ENCODE data around the gene TBX1. TPM values are rescaled to one million over a fixed set of nuclear protein-coding genes. Genes with fewer than 3 reads are reported as not detected.

TBX1 gene
- total RNA-seq, 1 donor from 2014 or later: not detected

GRCh38 chr22:19809741-19810140, 49.2 kb downstream of the TBX1 start:
- intact Hi-C loops (cut with micrococcal nuclease): no loop called here

- intact Hi-C loops (cut with micrococcal nuclease): no loop called here
These were observed 50.0 kb downstream of the TBX1 start for GRCh38 chr22:19810381-19811201.

GRCh38 chr22:19811211-19811621, 50.6 kb downstream of the TBX1 start:
- intact Hi-C loops (cut with micrococcal nuclease): no loop called here

GRCh38 chr22:19811811-19812771, 51.5 kb downstream of the TBX1 start:
- intact Hi-C loops (cut with micrococcal nuclease): no loop called here

GRCh38 chr22:19812910-19813309, 52.3 kb downstream of the TBX1 start:
- intact Hi-C loops (cut with micrococcal nuclease): no loop called here

GRCh38 chr22:19814428-19814827, 53.9 kb downstream of the TBX1 start:
- intact Hi-C loops (cut with micrococcal nuclease): no loop called here

- intact Hi-C loops (cut with micrococcal nuclease): no loop called here
These were observed 54.7 kb downstream of the TBX1 start for GRCh38 chr22:19815093-19815822.

GRCh38 chr22:19815823-19816290, 55.3 kb downstream of the TBX1 start:
- intact Hi-C loops (cut with micrococcal nuclease): no loop called here

GRCh38 chr22:19816372-19817119, 56.0 kb downstream of the TBX1 start:
- intact Hi-C loops (cut with micrococcal nuclease): no loop called here

Other genes with a start within 250 kb of the TBX1 start
- gene CLDN5, start 236.4 kb upstream of the TBX1 start, total RNA-seq: 3.3 and 3.8 TPM in 2 replicates
- 0.71 TPM in 1 of 2 replicates, not detected in the other for gene SEPTIN5, start 46.3 kb upstream of the TBX1 start, total RNA-seq
- not detected in 2 replicates for gene GP1BB, start 37.2 kb upstream of the TBX1 start, total RNA-seq
- gene GNB1L, start 94.1 kb downstream of the TBX1 start, total RNA-seq: 9.9 and 10.5 TPM in 2 replicates
- gene RTL10, start 94.1 kb downstream of the TBX1 start, total RNA-seq: 14.8 and 16.7 TPM in 2 replicates
- 87.3 and 94.3 TPM in 2 replicates for gene COMT, start 181.0 kb downstream of the TBX1 start, total RNA-seq
- gene TXNRD2, start 181.0 kb downstream of the TBX1 start, total RNA-seq: 19.7 and 24.4 TPM in 2 replicates